Measurements from ENCODE around the gene HIVEP2. TPM values are rescaled to one million over a fixed set of nuclear protein-coding genes. Genes with fewer than 3 reads are reported as not detected.

Gene HIVEP2
- total RNA-seq, 1 donor from 2014 or later = 12.6 TPM

GRCh38 chr6:142819603-142820337, 125.2 kb downstream of the HIVEP2 start:
- intact Hi-C loops (cut with DNase I) = no loop called here
- ATAC-seq = peak; percentile 22
- DNase-seq (ENCODE audit: missing footprints) = no peak

- no peak for ATAC-seq
- intact Hi-C loops (cut with DNase I) = no loop called here
These were observed 128.5 kb downstream of the HIVEP2 start for GRCh38 chr6:142816486-142816885.

GRCh38 chr6:142816031-142816430, 128.9 kb downstream of the HIVEP2 start:
- intact Hi-C loops (cut with DNase I) = no loop called here
- no peak for DNase-seq (ENCODE audit: missing footprints)
- ATAC-seq = no peak

More at GRCh38 chr6:142816486-142816885, 128.5 kb downstream of the HIVEP2 start:
- no peak for DNase-seq (ENCODE audit: missing footprints)

- ATAC-seq = no peak
- DNase-seq (ENCODE audit: missing footprints) = no peak
- intact Hi-C loops (cut with DNase I) = loop anchor here (5.0 kb wide), 1 partner anchor 50 kb away; no protein-coding TSS in a partner anchor
These were observed 133.1 kb downstream of the HIVEP2 start for GRCh38 chr6:142811923-142812322.

- ATAC-seq = no peak
- intact Hi-C loops (cut with DNase I) = loop anchor here (5.0 kb wide), 1 partner anchor 49 kb away; no protein-coding TSS in a partner anchor
- no peak for DNase-seq (ENCODE audit: missing footprints)
These were observed 133.9 kb downstream of the HIVEP2 start for GRCh38 chr6:142810952-142811514.

- intact Hi-C loops (cut with DNase I) = loop anchor here (5.0 kb wide), 1 partner anchor 48 kb away; no protein-coding TSS in a partner anchor
- ATAC-seq = no peak
These were observed 135.0 kb downstream of the HIVEP2 start for GRCh38 chr6:142809947-142810346.

GRCh38 chr6:142808405-142809061, 136.4 kb downstream of the HIVEP2 start:
- intact Hi-C loops (cut with DNase I) = no loop called here
- ATAC-seq = no peak

More at GRCh38 chr6:142809947-142810346, 135.0 kb downstream of the HIVEP2 start:
- DNase-seq (ENCODE audit: missing footprints) = no peak

GRCh38 chr6:142805042-142805441, 139.9 kb downstream of the HIVEP2 start:
- intact Hi-C loops (cut with DNase I) = no loop called here
- ATAC-seq (no peak), DNase-seq (ENCODE audit: missing footprints) (no peak)

More at GRCh38 chr6:142808405-142809061, 136.4 kb downstream of the HIVEP2 start:
- DNase-seq (ENCODE audit: missing footprints) = no peak

- intact Hi-C loops (cut with DNase I) = no loop called here
- no peak for ATAC-seq
- no peak for DNase-seq (ENCODE audit: missing footprints)
These were observed 140.5 kb downstream of the HIVEP2 start for GRCh38 chr6:142804490-142804889.

- ATAC-seq = no peak
- DNase-seq (ENCODE audit: missing footprints) = no peak
- intact Hi-C loops (cut with DNase I) = no loop called here
These were observed 141.4 kb downstream of the HIVEP2 start for GRCh38 chr6:142803495-142804058.

- intact Hi-C loops (cut with DNase I) = no loop called here
- DNase-seq (ENCODE audit: missing footprints) = no peak
- no peak for ATAC-seq
These were observed 141.9 kb downstream of the HIVEP2 start for GRCh38 chr6:142803032-142803431.

GRCh38 chr6:142802124-142802523, 142.9 kb downstream of the HIVEP2 start:
- intact Hi-C loops (cut with DNase I) = no loop called here
- no peak for DNase-seq (ENCODE audit: missing footprints)
- peak; percentile 44 for ATAC-seq

- DNase-seq (ENCODE audit: missing footprints) (no peak), ATAC-seq (no peak)
- intact Hi-C loops (cut with DNase I) = no loop called here
These were observed 144.7 kb downstream of the HIVEP2 start for GRCh38 chr6:142800240-142800639.

GRCh38 chr6:142799639-142800038, 145.3 kb downstream of the HIVEP2 start:
- ATAC-seq (no peak), DNase-seq (ENCODE audit: missing footprints) (no peak)
- intact Hi-C loops (cut with DNase I) = no loop called here

- intact Hi-C loops (cut with DNase I) = no loop called here
- ATAC-seq (no peak), DNase-seq (ENCODE audit: missing footprints) (no peak)
These were observed 147.8 kb downstream of the HIVEP2 start for GRCh38 chr6:142797159-142797558.

GRCh38 chr6:142796571-142796970, 148.4 kb downstream of the HIVEP2 start:
- DNase-seq (ENCODE audit: missing footprints) (no peak), ATAC-seq (no peak)
- intact Hi-C loops (cut with DNase I) = no loop called here

GRCh38 chr6:142796024-142796423, 149.0 kb downstream of the HIVEP2 start:
- no peak for ATAC-seq
- intact Hi-C loops (cut with DNase I) = no loop called here
- no peak for DNase-seq (ENCODE audit: missing footprints)

GRCh38 chr6:142794424-142794823, 150.6 kb downstream of the HIVEP2 start:
- ATAC-seq = no peak

GRCh38 chr6:142790257-142790656, 154.7 kb downstream of the HIVEP2 start:
- intact Hi-C loops (cut with DNase I) = no loop called here
- ATAC-seq (no peak), DNase-seq (ENCODE audit: missing footprints) (no peak)

More at GRCh38 chr6:142794424-142794823, 150.6 kb downstream of the HIVEP2 start:
- DNase-seq (ENCODE audit: missing footprints) = no peak
- intact Hi-C loops (cut with DNase I) = no loop called here
